Smooth muscle cell (in vitro differentiated cells): ENCODE results near the gene FAF2. TPM values are rescaled to one million over a fixed set of nuclear protein-coding genes. Genes with fewer than 3 reads are reported as not detected.

Experiments used
- DNase-seq: peaks from one replicate; lab custom pipeline; 2025; ENCODE audit not compliant: unreplicated experiment; lab: John Stamatoyannopoulos, UW
- H2AFZ ChIP-seq: fragments of 200-600 bp; sonication (generic); 2 replicates; pipeline ENCODE4 v1.6.0; 2016; ENCODE audit warnings: antibody characterized with exemption, low read depth, mild to moderate bottlenecking
- H3F3A ChIP-seq: fragments of 200-600 bp; sonication (generic); 2 replicates; pipeline ENCODE4 v1.6.0; 2017; ENCODE audit warnings: antibody characterized with exemption, low read depth
- H3K27ac ChIP-seq: fragments of 200-600 bp; sonication (generic); 2 replicates; pipeline ENCODE4 v1.5.1; 2016; ENCODE audit warnings: low read depth, mild to moderate bottlenecking
- H3K27me3 ChIP-seq: fragments of 200-600 bp; sonication (generic); 2 replicates; pipeline ENCODE4 v1.6.1; 2016; ENCODE audit warnings: low read depth, mild to moderate bottlenecking
- H3K36me3 ChIP-seq: fragments of 200-600 bp; sonication (generic); 2 replicates; pipeline ENCODE4 v1.5.1; 2016; ENCODE audit warnings: low read depth
- H3K4me1 ChIP-seq: fragments of 200-600 bp; sonication (generic); 2 replicates; pipeline ENCODE4 v1.5.1; 2016; ENCODE audit warnings: low read depth
- H3K4me2 ChIP-seq: fragments of 200-600 bp; sonication (generic); 2 replicates; pipeline ENCODE4 v1.6.0; 2016; ENCODE audit warnings: mild to moderate bottlenecking
- H3K4me3 ChIP-seq: fragments of 200-600 bp; sonication (generic); 2 replicates; pipeline ENCODE4 v1.5.1; 2016; ENCODE audit warnings: mild to moderate bottlenecking
- H3K79me2 ChIP-seq: fragments of 200-600 bp; sonication (generic); 2 replicates; pipeline ENCODE4 v1.6.0; 2016; ENCODE audit warnings: low read depth, mild to moderate bottlenecking
- H3K9ac ChIP-seq: fragments of 200-600 bp; sonication (generic); 2 replicates; pipeline ENCODE4 v1.6.0; 2016; ENCODE audit warnings: low read depth
- H3K9me3 ChIP-seq: fragments of 200-600 bp; sonication (generic); replicated peaks from 2 replicates; pipeline ENCODE4 v1.5.1; 2016; ENCODE audit warnings: low read depth
- H4K20me1 ChIP-seq: fragments of 200-600 bp; sonication (generic); 2 replicates; pipeline ENCODE4 v1.6.0; 2016; ENCODE audit warnings: low read depth
- CTCF ChIP-seq: fragments of 200-600 bp; sonication (generic); IDR thresholded peaks from 2 replicates; pipeline ENCODE4 v1.5.1; 2017; ENCODE audit warnings: borderline replicate concordance, mild to moderate bottlenecking, antibody characterized with exemption; ENCODE audit not compliant: insufficient read depth, poor library complexity, severe bottlenecking
- WGBS: methylation state at CpG from one replicate; pipeline ENCODE4 v1.1.7; 2016; ENCODE audit warnings: low lambda C conversion rate; 5-methylcytosine and 5-hydroxymethylcytosine counted together
- polyA plus RNA-seq: library from polyadenylated mRNA; unstranded; fragments of >200 nt; fragmentation: Nextera tagmentation; extraction: Ambion mirVana; gene quantifications from 2 replicates; pipeline ENCODE4 v1.2.1, GENCODE V29; 2016
- total RNA-seq: library from RNA; depleted of rRNA; stranded (reverse); fragments of >200 nt; gene quantifications from 2 replicates; pipeline ENCODE4 v1.2.3, GENCODE V29; 2014

The FAF2 gene
- total and polyA plus RNA-seq, 2 experiments from 2014 or later: 38.2 to 51.3 TPM

DNA sequence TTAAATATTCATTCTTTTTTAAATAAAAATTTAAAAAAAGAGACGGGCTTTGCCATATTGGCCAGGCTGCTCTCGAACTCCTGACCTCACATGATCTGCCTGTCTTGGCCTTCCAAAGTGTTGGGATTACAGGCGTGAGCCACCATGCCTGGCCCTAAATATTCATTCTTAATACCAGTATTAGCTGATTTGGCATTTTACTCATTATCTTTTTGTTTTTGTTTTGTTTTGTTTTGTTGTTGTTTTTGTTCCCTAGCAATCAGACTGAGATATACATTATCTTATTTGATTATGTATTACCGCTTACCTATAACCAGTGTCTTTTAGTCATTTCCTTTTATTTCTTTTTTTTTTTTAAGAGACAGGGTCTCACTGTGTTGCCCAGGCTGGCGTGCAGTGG lies 51.1 kb downstream of the FAF2 start:
- Histone ChIP-seq H3K27me3 (no peaks in the 10 kb centered on the region), H2AFZ (no peak overlapping the region), H3K4me1 (no peaks in the 10 kb centered on the region), H3K4me3 (no peak overlapping the region), H3K4me2 (no peak overlapping the region), H4K20me1 (peaks cover under 1% of the 10 kb centered on the region), H3K79me2 (no peaks in the 10 kb centered on the region), H3F3A (no peaks in the 10 kb centered on the region), H3K27ac (no peak overlapping the region), H3K36me3 (peaks cover 21% of the 10 kb centered on the region), H3K9me3 (no peaks in the 10 kb centered on the region), H3K9ac (no peak overlapping the region)
- no peak for DNase-seq
- WGBS: 99% methylated on average over 5 of the region's 5 CpGs
- no peak for TF ChIP-seq CTCF

DNA sequence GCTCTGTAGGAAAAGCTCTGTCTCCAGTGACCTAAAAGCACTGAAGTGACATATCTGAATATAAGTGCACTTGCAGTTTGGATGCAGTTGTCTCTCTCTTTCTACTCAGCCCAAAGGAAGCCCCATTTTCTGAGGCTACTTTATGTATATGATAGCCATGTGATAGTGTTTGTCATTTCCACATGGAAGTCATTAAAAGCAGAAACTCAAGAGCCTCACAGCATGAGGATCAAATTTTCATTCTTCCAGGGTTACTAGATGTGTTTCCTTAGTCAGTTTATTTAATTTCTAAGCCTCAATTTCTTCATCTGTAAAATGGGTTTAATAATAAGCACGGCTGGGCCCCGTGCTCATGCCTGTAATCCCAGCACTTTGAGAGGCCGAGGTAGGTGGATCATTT lies 52.3 kb downstream of the FAF2 start:
- no peaks in the 10 kb centered on the region for H3K79me2 ChIP-seq
- H3K27me3 ChIP-seq: no peaks in the 10 kb centered on the region
- no peaks in the 10 kb centered on the region for H3F3A ChIP-seq
- no peak for DNase-seq
- H3K4me1 ChIP-seq: no peaks in the 10 kb centered on the region
- WGBS: 97% methylated on average over 3 of the region's 3 CpGs
- H3K4me2 ChIP-seq: no peak overlapping the region
- H3K4me3 ChIP-seq: no peak overlapping the region
- H3K9ac ChIP-seq: no peak overlapping the region
- H4K20me1 ChIP-seq: no peaks in the 10 kb centered on the region
- TF ChIP-seq CTCF: no peak
- H3K36me3 ChIP-seq: peaks cover 20% of the 10 kb centered on the region
- H3K9me3 ChIP-seq: no peaks in the 10 kb centered on the region
- no peak overlapping the region for H2AFZ ChIP-seq
- H3K27ac ChIP-seq: no peak overlapping the region

GRCh38 chr5:176501333-176501732 lies 53.1 kb downstream of the FAF2 start:
- H3F3A ChIP-seq: no peaks in the 10 kb centered on the region
- peaks cover 20% of the 10 kb centered on the region for H3K36me3 ChIP-seq
- no peaks in the 10 kb centered on the region for H3K9me3 ChIP-seq
- H3K27ac ChIP-seq: no peak overlapping the region
- no peak overlapping the region for H3K4me2 ChIP-seq
- TF ChIP-seq CTCF: no peak
- no peak for DNase-seq
- no peak overlapping the region for H2AFZ ChIP-seq
- H3K4me3 ChIP-seq: no peak overlapping the region
- 100% methylated on average over 1 of the region's 1 CpG for WGBS
- H3K4me1 ChIP-seq: no peaks in the 10 kb centered on the region
- no peaks in the 10 kb centered on the region for H3K79me2 ChIP-seq
- H3K9ac ChIP-seq: no peak overlapping the region
- no peaks in the 10 kb centered on the region for H4K20me1 ChIP-seq
- no peaks in the 10 kb centered on the region for H3K27me3 ChIP-seq

DNA sequence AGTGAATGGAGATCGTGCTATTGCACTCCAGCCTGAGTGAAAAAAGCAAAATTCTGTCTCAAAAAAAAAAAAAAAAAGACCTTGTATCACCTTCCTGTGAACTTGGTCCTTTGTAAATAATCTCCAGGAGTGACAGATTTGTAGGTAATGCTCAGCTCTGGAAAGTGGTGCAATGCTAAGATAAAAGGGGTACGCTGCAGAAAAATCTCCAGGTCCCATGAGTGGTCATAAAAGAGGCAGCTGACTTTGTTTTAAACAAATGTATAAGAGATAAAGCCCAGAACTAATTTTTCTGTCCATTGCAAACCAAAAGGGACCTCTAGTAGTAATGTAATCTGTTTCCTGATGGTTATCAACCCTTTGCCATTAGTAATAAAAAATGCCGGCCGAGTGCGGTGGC lies 55.3 kb downstream of the FAF2 start:
- H3K36me3 ChIP-seq: peaks cover 22% of the 10 kb centered on the region
- no peaks in the 10 kb centered on the region for H3K27me3 ChIP-seq
- WGBS: 92% methylated on average over 5 of the region's 5 CpGs
- no peaks in the 10 kb centered on the region for H3K9me3 ChIP-seq
- H2AFZ ChIP-seq: no peak overlapping the region
- no peaks in the 10 kb centered on the region for H3K4me1 ChIP-seq
- no peak overlapping the region for H3K27ac ChIP-seq
- H3K4me3 ChIP-seq: no peak overlapping the region
- no peak for TF ChIP-seq CTCF
- H3K4me2 ChIP-seq: no peak overlapping the region
- no peaks in the 10 kb centered on the region for H3K79me2 ChIP-seq
- H4K20me1 ChIP-seq: no peaks in the 10 kb centered on the region
- no peak for DNase-seq
- H3F3A ChIP-seq: no peaks in the 10 kb centered on the region
- no peak overlapping the region for H3K9ac ChIP-seq
